BJ (cell line): ENCODE measurements around the gene SPEM2. TPM values are rescaled to one million over a fixed set of nuclear protein-coding genes. Genes with fewer than 3 reads are reported as not detected.

Source experiments
- CTCF ChIA-PET: fragments of 350-600 bp; formaldehyde crosslinking; extraction: SDS; loops from one replicate; lab custom pipeline; 2021; ENCODE audit warnings: antibody characterized with exemption, inconsistent platforms; lab: Yijun Ruan, JAX
- POLR2A ChIA-PET: fragments of 300-600 bp; sonication (Branson Sonifier 250); formaldehyde crosslinking; extraction: SDS; loops from one replicate; lab custom pipeline; 2021; ENCODE audit warnings: antibody characterized with exemption; lab: Charles Lee
- DNase-seq: peaks from one replicate; pipeline ENCODE4 v3.0.0-alpha.2; 2011; ENCODE audit warnings: low read depth
- H3K27me3 ChIP-seq: 2 replicates; pipeline ENCODE4 v1.6.0; 2011; ENCODE audit warnings: low read length; ENCODE audit not compliant: control insufficient read depth, insufficient read depth
- H3K36me3 ChIP-seq: 2 replicates; pipeline ENCODE4 v1.5.1; 2011; ENCODE audit warnings: low read length; ENCODE audit not compliant: control insufficient read depth, insufficient read depth
- H3K4me3 ChIP-seq: 2 replicates; pipeline ENCODE4 v1.5.1; 2011; ENCODE audit warnings: low read depth, mild to moderate bottlenecking, control low read depth, low read length
- polyA plus RNA-seq: library from polyadenylated mRNA; depleted of rRNA; stranded (reverse); fragments of >200 nt; gene quantifications from 2 replicates; pipeline ENCODE4 v1.2.3, GENCODE V29; 2011
- TF ChIP-seq, protein P1 (sequence below): IDR thresholded peaks from 2 replicates; pipeline ENCODE4 v1.5.1; 2011; ENCODE audit warnings: low read depth, mild to moderate bottlenecking, control low read depth, inconsistent platforms, low read length, moderate library complexity; ENCODE audit not compliant: insufficient read depth

The SPEM2 gene
- polyA plus RNA-seq, 1 experiment, result not detected

DNA sequence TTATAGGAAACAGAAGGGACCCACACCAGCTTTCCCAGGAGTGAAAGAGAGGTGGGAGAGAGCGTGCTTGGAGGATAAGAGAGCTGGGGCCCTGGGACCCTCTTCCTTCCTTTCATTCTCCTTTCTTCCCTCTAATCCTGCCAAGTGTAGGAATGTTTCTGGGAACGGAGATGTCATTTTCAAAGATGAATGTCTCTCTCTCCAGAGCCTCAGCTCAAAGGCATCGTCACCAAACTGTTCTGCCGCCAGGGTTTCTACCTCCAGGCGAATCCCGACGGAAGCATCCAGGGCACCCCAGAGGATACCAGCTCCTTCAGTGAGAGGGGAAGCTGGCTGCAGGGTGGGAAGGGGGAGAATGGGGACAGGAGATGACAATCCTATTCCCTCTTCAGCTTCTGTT, 15.8 kb downstream of the SPEM2 start:
- Histone ChIP-seq H3K36me3 (no peaks in the 10 kb centered on the region), H3K4me3 (no peak overlapping the region), H3K27me3 (peaks cover 27% of the 10 kb centered on the region)
- TF ChIP-seq, protein P1, sequence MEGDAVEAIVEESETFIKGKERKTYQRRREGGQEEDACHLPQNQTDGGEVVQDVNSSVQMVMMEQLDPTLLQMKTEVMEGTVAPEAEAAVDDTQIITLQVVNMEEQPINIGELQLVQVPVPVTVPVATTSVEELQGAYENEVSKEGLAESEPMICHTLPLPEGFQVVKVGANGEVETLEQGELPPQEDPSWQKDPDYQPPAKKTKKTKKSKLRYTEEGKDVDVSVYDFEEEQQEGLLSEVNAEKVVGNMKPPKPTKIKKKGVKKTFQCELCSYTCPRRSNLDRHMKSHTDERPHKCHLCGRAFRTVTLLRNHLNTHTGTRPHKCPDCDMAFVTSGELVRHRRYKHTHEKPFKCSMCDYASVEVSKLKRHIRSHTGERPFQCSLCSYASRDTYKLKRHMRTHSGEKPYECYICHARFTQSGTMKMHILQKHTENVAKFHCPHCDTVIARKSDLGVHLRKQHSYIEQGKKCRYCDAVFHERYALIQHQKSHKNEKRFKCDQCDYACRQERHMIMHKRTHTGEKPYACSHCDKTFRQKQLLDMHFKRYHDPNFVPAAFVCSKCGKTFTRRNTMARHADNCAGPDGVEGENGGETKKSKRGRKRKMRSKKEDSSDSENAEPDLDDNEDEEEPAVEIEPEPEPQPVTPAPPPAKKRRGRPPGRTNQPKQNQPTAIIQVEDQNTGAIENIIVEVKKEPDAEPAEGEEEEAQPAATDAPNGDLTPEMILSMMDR, result no peak
- CTCF ChIA-PET, result interaction anchor here (1.2 to 2.3 kb wide), 5 partner anchors 35 to 619 kb away, joined by 3 to 17 read pairs (median 4); partner anchors contain the start of genes SENP3 and TMEM95
- no peak for DNase-seq
- POLR2A ChIA-PET, result no interaction called here

DNA sequence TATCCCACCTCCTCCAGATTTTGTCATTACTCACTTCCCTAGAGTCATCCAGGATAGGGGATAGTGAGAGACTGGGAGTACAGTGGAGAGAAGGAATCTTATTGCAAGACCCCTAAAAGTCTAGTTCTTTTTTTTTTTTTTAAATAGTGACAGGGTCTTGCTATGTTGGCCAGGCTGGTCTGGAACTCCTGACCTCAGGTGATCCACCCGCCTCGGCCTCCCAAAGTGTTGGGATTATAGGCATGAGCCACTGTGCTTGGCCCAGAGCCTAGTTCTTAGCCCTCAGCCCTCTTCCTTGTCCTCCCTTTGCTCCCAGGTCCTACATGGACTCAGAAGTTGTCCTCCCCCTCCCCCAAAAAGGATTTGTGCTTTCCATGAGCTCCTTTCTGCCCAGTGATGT, 16.7 kb downstream of the SPEM2 start:
- H3K27me3 ChIP-seq, result peaks cover 33% of the 10 kb centered on the region
- CTCF ChIA-PET, result interaction anchor here (1.6 to 2.3 kb wide), 2 partner anchors 36 to 86 kb away, joined by 4 to 17 read pairs; partner anchors contain the start of gene TMEM95
- DNase-seq, result no peak
- POLR2A ChIA-PET, result no interaction called here
- TF ChIP-seq, protein P1, result no peak
- H3K36me3 ChIP-seq, result no peaks in the 10 kb centered on the region
- H3K4me3 ChIP-seq, result no peak overlapping the region

DNA sequence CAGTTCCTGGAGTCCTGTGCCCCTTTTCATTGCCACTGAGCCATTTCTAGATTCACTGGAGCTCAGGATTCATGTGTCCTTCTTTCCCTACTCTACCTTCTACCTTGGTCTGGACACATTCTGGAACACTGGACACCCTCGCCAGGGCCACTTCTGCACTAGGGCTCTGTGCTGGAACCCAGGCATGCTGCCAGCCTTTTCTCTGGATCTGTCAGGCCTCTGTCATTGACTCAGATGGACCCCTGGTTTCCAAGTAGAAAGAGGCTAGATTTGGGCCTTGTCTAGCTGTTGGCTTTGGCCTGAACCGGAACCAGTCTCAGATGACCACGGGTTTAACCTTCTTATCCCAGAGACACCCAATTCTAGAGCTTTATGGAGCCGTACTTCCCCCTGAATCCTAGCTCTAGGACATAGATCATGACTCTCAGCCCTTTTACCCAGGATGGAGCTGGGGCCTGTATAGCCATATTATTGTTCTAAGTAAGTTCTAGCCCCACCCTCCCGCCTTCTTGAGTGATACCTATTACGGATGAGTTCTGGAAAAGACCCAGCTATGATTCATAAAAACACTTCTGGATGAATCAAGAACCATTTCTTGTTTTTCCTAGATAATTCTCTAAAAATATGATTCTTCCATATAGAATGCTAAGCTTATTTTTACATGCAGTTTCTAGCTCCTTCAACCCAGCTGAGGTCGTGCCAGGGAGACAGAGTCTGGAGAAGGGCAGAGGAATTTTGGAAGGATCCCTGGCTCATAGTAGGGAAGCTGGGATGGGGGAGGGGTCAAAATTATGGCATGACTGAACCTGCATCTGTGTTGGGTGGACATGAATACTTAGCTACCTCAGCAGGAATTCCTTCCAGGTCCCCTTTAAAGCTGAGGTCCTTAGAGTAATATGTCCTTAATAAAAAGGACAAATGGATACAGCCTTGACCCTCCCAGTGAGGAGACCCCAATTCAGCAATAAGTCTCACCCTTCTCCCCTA, 18.4 kb downstream of the SPEM2 start:
- TF ChIP-seq, protein P1, result no peak
- no peaks in the 10 kb centered on the region for H3K36me3 ChIP-seq
- ChIA-PET POLR2A (no interaction called here), CTCF (interaction anchor here (0.9 to 1.6 kb wide), 4 partner anchors 10 to 146 kb away, joined by 3 to 4 read pairs (median 3); partner anchors contain the start of gene SOX15)
- peaks cover 32% of the 10 kb centered on the region for H3K27me3 ChIP-seq
- no peak overlapping the region for H3K4me3 ChIP-seq
- no peak for DNase-seq

DNA sequence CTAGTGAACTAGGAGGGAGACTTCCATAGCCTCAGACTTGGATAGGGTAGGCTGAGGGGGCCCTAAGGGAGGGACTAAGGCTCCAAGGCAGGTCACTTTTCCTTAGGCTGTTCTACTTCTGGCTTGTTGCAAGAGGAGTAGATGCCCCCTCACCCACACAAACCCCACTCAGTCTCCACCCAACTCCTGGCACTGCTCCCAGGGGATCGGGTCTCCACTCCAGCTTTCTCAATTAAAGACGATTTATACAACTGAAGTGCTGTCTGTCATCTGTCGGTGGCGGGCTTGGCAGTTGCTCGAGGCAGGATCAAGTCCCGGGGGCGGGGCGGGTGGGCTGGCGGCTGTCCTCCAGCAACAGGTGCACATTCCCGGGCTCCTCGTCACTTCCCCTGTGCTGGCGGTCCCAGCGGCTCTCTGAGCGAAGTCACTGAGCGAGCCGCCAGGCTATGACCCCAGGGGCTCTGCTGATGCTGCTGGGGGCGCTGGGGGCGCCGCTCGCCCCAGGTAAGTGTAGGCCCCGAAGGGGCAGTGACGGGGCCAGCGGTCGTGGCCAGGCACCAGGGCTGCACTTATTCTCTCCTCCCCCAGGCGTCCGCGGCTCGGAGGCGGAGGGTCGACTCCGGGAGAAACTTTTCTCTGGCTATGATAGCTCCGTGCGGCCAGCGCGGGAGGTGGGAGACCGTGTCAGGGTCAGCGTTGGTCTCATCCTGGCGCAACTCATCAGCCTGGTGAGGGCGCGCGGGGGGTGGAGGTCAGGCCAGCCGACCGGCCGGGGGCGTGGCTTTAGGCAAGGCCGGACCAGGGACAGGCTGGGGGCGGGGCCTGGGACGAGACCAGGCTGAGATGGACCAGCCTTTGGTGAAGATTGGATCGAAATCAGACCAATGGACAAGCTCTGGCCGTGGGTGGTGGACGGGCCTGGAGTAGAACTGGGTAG, 19.5 kb downstream of the SPEM2 start, which contains the start of gene CHRNB1:
Gene CHRNB1, plus strand, starts transcription at position 380 of the 937 bp plus-strand sequence. Its CDS starts 67 bp downstream, at position 447.
- CTCF ChIA-PET, result interaction anchor here (0.6 to 1.0 kb wide), 3 partner anchors 15 to 33 kb away, joined by 3 to 4 read pairs (median 4); no protein-coding TSS in a partner anchor

More for the DNA sequence above, 19.5 kb downstream of the SPEM2 start, which contains the start of gene CHRNB1:
- no peaks in the 10 kb centered on the region for H3K36me3 ChIP-seq
- DNase-seq, result no peak
- POLR2A ChIA-PET, result interaction anchor here (0.8 kb wide), 1 partner anchor 40 kb away, joined by 7 read pairs; the partner anchor contains the start of gene POLR2A
- peaks cover 26% of the 10 kb centered on the region for H3K27me3 ChIP-seq
- H3K4me3 ChIP-seq, result peak within 1 kb of the TSS; percentile 33
- TF ChIP-seq, protein P1, result no peak; the same call in 1 of the 2 replicates
